Uterus (tissue), 2 donors: ENCODE results near the gene CCDC127.

Source experiments
- POLR2A ChIP-seq, 2 donors: fragments of 450-650 bp; IDR thresholded peaks; one replicate each; pipeline ENCODE4 v1.6.1; 2016; ENCODE audit warnings: antibody characterized with exemption in 2 of 2, mild to moderate bottlenecking in 1 of 2, moderate library complexity in 1 of 2
- TF ChIP-seq, protein P1 (sequence below), 4 experiments: fragments of 200-600 bp in 2 of 4; fragments of 450-650 bp in 2 of 4; sonication (generic) in 2 of 4; IDR thresholded peaks; one replicate each; pipeline ENCODE4 v1.5.1; 2016 to 2019; ENCODE audit warnings: antibody characterized with exemption in 4 of 4, mild to moderate bottlenecking in 2 of 4, moderate library complexity in 1 of 4

DNA sequence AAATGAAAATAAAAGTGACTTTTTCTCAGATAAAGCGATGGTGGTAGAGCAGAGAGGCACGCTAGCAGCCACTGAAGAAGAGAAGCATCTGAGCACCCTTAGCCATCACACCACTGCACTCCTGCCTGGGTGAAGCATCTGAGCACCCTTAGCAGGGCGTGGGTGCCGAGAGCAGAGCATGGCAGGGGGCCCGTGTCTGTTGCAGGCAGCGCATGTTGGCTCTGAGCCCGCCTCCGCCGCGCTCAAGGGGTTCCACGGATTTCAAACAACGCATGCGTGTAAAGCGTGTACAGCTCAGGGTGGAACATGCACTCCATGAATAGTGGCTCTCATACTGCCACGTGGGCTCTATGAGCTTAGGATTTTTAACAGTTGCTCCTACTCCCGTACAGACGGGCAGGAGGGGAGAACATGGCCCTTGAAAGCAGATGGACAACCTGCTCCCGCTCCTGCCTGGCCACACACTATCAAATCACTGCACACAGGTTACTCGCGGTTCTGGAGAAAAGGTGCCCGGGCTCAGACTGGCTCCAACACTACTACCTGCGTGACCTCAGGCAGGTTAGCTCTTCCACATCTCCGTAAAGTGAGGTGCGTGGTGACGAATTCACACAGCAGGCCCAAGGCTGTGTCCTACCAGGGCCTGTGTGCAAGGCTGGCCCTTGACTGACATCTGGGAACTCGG is 14.6 kb downstream of the CCDC127 start:
- no peak for TF ChIP-seq POLR2A (IDR thresholded peaks at IDR 0.05)
- TF ChIP-seq, protein P1, sequence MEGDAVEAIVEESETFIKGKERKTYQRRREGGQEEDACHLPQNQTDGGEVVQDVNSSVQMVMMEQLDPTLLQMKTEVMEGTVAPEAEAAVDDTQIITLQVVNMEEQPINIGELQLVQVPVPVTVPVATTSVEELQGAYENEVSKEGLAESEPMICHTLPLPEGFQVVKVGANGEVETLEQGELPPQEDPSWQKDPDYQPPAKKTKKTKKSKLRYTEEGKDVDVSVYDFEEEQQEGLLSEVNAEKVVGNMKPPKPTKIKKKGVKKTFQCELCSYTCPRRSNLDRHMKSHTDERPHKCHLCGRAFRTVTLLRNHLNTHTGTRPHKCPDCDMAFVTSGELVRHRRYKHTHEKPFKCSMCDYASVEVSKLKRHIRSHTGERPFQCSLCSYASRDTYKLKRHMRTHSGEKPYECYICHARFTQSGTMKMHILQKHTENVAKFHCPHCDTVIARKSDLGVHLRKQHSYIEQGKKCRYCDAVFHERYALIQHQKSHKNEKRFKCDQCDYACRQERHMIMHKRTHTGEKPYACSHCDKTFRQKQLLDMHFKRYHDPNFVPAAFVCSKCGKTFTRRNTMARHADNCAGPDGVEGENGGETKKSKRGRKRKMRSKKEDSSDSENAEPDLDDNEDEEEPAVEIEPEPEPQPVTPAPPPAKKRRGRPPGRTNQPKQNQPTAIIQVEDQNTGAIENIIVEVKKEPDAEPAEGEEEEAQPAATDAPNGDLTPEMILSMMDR (IDR thresholded peaks at IDR 0.05): no peak
